Measurements from ENCODE around the gene GLE1. TPM values are rescaled to one million over a fixed set of nuclear protein-coding genes. Genes with fewer than 3 reads are reported as not detected.

The GLE1 gene
- total RNA-seq, 4 donors from 2014 or later = 27.0 to 55.3 (median 28.3) TPM

DNA sequence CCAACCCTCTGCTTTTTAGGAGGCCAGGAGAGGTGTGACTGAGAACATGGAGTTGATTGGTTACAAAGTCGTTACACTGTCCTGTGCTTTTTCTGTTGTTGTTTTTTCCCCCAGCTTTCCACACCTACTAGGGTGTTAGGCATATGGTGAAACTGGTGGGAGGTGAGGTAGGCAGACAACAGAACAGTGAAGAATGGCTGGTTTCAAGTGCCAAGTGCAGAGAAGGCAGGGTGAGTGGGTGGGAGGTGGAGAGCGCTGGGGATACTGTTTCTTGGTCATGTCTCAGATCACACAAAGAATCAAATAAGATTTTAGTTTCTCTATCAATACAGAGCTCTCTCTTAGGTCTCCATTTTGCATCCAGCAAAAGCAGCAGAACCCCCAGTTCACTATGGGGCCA is 45.7 kb downstream of the GLE1 start:
- no peak for DNase-seq
- TF ChIP-seq, protein P1, sequence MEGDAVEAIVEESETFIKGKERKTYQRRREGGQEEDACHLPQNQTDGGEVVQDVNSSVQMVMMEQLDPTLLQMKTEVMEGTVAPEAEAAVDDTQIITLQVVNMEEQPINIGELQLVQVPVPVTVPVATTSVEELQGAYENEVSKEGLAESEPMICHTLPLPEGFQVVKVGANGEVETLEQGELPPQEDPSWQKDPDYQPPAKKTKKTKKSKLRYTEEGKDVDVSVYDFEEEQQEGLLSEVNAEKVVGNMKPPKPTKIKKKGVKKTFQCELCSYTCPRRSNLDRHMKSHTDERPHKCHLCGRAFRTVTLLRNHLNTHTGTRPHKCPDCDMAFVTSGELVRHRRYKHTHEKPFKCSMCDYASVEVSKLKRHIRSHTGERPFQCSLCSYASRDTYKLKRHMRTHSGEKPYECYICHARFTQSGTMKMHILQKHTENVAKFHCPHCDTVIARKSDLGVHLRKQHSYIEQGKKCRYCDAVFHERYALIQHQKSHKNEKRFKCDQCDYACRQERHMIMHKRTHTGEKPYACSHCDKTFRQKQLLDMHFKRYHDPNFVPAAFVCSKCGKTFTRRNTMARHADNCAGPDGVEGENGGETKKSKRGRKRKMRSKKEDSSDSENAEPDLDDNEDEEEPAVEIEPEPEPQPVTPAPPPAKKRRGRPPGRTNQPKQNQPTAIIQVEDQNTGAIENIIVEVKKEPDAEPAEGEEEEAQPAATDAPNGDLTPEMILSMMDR (IDR thresholded peaks at IDR 0.05) = no peak
- TF ChIP-seq POLR2A (IDR thresholded peaks at IDR 0.05) = no peak
- H3K4me3 ChIP-seq = no peak overlapping the region
- peak overlapping the region in 3 of 4 donors; percentile 96 to 100 (median 99) for H3K27ac ChIP-seq
- no peaks in the 10 kb centered on the region for H3K36me3 ChIP-seq
- H3K4me1 ChIP-seq = peaks cover 0 to 28% (median 9%) of the 10 kb centered on the region in 4 donors
- H3K9me3 ChIP-seq = no peaks in the 10 kb centered on the region
- H3K27me3 ChIP-seq = no peaks in the 10 kb centered on the region

DNA sequence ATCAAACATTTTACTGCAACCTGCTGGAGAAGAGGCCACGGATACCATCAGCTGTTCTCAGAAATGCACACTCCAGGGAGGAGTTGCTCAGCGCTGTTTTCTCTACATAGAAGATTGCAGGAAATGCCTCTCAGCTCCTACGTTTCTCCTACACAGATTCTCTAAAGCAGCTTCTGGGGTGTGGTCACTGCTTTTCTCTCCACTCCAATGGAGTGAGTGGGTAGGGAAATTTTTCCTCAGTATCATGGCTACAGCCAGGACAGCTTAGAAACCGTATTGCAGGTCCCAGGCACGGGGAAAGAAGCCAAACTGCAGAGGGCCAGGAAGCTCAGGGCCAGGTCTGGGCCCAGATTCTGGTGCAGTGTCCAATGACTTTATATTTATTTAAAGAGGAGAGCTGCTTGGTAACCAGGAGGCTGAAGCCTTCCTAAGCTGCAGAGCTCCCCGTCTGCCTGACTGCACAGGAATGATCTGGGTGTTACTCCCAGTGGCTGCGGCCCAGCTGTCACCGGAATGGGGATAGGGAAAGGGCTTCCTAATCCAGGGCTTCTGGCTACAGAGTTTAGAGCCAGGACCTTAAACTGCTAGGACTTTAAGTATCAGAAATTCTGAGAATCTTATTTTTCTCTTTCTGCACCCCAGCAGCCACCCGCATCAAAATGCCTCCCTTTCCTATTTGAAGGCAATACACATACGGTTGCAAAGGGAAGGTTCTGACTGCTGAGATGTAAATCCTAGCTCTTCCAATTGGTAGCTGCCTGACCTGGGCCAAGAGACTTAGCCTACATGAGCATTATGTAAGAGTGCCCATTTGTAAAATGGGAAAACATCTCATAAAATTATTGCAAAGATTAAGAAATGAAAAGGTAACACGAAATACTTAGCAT is 46.5 kb downstream of the GLE1 start:
- Histone ChIP-seq H3K9me3 (no peaks in the 10 kb centered on the region), H3K36me3 (no peaks in the 10 kb centered on the region), H3K4me1 (peaks cover 0 to 36% (median 11%) of the 10 kb centered on the region in 4 donors), H3K4me3 (peak overlapping the region in 2 of 4 donors; percentile 98 to 99), H3K27me3 (no peaks in the 10 kb centered on the region), H3K27ac (peak overlapping the region; percentile 96 to 100 (median 98))
- TF ChIP-seq, protein P1 (IDR thresholded peaks at IDR 0.05) = no peak
- no peak for TF ChIP-seq POLR2A (IDR thresholded peaks at IDR 0.05)
- DNase-seq = no peak

DNA sequence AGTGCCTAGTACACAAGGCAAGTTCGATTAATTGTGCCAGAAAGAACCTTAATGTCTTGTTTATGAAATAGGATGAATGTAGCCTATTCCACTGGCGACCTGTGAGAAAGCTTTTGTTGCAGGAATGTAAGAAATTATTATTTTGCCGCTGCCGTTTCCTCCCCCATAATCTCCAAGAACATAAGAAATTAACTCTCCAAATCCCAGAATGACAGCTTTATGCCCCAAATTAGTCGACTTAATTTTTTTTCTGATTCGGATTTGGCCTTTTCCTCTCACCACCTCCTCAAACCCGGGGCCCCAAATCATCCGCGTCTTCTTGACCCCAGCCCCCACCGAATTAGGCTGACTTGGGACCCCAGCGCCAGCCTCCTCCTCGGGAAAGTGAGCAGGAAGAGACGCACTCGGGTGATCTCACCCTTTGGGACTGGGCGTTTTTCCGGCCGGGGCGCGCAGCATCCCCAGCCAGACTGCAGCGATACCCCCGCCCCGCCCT is 47.2 kb downstream of the GLE1 start:
- peaks cover 0 to 43% (median 12%) of the 10 kb centered on the region in 4 donors for H3K4me1 ChIP-seq
- H3K27ac ChIP-seq = peak overlapping the region; percentile 96 to 100 (median 98)
- no peaks in the 10 kb centered on the region for H3K27me3 ChIP-seq

DNA sequence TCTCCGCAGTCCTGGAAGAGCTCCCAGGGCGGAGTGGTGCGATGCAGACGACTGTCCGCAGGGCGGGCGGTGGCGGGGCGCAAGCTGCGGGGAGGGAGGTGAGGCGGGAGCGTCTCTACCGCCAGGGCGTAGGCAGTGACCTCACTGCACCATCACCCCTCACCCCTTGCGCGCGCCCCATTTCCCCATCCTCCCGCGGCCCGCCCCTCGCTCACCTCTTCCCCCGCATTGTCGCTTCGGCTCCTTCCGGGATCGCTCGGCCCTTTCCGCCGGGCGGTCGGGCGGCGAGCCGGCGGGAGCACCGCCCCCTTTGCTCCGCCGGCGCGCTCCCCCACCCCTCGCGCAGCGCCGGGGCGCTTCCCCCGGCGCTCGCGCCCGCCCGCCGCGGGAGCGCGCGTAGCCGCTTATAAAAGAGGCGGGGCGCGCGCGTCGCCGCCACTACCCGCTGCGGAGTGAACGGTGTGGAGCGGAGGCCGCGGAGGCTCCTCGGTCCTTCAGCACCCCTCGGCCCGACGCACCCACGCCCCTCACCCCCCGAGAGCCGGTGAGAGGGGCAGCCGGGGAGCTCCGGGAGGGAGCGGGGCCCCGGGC is 47.7 kb downstream of the GLE1 start, which contains the start of gene SPTAN1:
TSS of gene SPTAN1 (plus strand) at position 435 of the 591 bp plus-strand sequence. CDS start 14,154 bp downstream, outside the sequence.
- no peaks in the 10 kb centered on the region for H3K36me3 ChIP-seq
- H3K4me1 ChIP-seq = peaks cover 0 to 48% (median 14%) of the 10 kb centered on the region in 4 donors
- H3K27me3 ChIP-seq = no peaks in the 10 kb centered on the region
- peak within 1 kb of the TSS; percentile 94 to 100 (median 98) for H3K4me3 ChIP-seq
- no peaks in the 10 kb centered on the region for H3K9me3 ChIP-seq
- peak; percentile 92 to 97 (median 95) for DNase-seq
- peak within 1 kb of the TSS; percentile 96 to 100 (median 98) for H3K27ac ChIP-seq
- TF ChIP-seq POLR2A (IDR thresholded peaks at IDR 0.05) = peak; percentile 96 to 99
- TF ChIP-seq, protein P1 (IDR thresholded peaks at IDR 0.05) = peak in 4 of 6 experiments; percentile 19 to 47 (median 42)

More for the DNA sequence above, 47.2 kb downstream of the GLE1 start:
- DNase-seq = no peak
- Histone ChIP-seq H3K36me3 (no peaks in the 10 kb centered on the region), H3K9me3 (no peaks in the 10 kb centered on the region), H3K4me3 (peak overlapping the region; percentile 94 to 100 (median 98))
- TF ChIP-seq, protein P1 (IDR thresholded peaks at IDR 0.05) = no peak
- TF ChIP-seq POLR2A (IDR thresholded peaks at IDR 0.05) = peak in 1 of 2 donors; percentile 22

DNA sequence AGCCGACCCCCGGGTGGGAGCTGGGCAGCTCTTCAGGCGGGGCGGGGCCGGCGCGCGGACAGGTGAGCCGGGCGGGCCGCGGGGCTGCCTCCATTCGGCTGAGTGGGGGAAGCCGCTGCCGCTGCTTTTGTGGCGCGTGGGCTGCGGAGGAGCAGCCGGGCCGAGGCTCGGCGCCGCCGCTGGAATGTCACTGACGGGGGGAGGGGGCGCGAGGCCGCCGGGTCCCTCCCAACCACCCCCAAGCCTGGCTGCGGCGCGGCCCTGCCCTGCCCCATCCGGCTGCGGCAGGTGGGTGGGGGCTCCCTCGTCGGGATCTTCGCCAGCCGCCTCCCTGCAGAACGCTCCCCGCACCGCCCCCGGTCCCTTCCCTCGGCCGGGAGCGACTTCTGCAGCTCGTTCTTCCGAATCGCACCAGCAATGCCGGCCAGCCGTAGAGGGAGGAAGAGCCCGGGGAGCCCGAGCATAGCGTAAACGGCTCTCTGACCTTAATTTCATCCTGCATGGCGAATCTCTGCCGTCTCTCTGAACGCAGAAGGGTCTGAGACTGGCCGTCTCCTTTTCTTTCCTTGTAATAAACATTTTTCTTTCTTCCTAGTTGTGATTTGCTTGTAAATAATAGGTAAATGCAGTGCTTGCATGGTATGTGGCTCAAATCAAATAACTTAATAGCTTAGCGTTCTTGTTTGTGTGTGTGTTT is 48.4 kb downstream of the GLE1 start:
- Histone ChIP-seq H3K27me3 (no peaks in the 10 kb centered on the region), H3K4me1 (peaks cover 0 to 52% (median 15%) of the 10 kb centered on the region in 4 donors), H3K36me3 (no peaks in the 10 kb centered on the region), H3K27ac (peak overlapping the region; percentile 96 to 100 (median 98)), H3K4me3 (peak overlapping the region; percentile 94 to 100 (median 98)), H3K9me3 (no peaks in the 10 kb centered on the region)
- peak in 2 of 3 donors; percentile 48 to 71 for DNase-seq
- no peak for TF ChIP-seq POLR2A (IDR thresholded peaks at IDR 0.05)
- TF ChIP-seq, protein P1 (IDR thresholded peaks at IDR 0.05) = no peak

Measured in Peyer's patch (tissue), 4 donors.